IMR-90 (cell line): ENCODE results near the gene MAPKAPK2. TPM values are rescaled to one million over a fixed set of nuclear protein-coding genes. Genes with fewer than 3 reads are reported as not detected.

Experiments
- ATAC-seq: fragments of 200-7000 bp; cut with Tn5 transposase; 2 replicates; pipeline ENCODE4 v1.9.1; 2020; ENCODE audit warnings: low read depth, mild to moderate bottlenecking, moderate library complexity
- BruUV-seq: library from RNA; stranded (reverse); fragments of 400-500 nt; replicated peaks from 2 replicates; lab custom pipeline; 2021; lab: Mats Ljungman, UMichigan
- CTCF ChIA-PET: fragments of 300-600 bp; formaldehyde crosslinking; extraction: SDS; loops from one replicate; lab custom pipeline; 2021; ENCODE audit warnings: antibody characterized with exemption; lab: Yijun Ruan, JAX
- POLR2A ChIA-PET: fragments of 300-600 bp; sonication (Branson Sonifier 250); formaldehyde crosslinking; loops from one replicate; lab custom pipeline; 2022; ENCODE audit warnings: antibody characterized with exemption; ENCODE audit not compliant: unreplicated experiment; lab: Charles Lee
- DNase-seq: peaks from one replicate; pipeline ENCODE4 v3.0.0; 2013
- H2AFZ ChIP-seq: replicated peaks from 2 replicates; pipeline ENCODE3; 2013; ENCODE audit warnings: low read length, mild to moderate bottlenecking; ENCODE audit not compliant: poor library complexity
- H2AK5ac ChIP-seq: 2 replicates; pipeline ENCODE4 v1.6.1; 2013; ENCODE audit warnings: low read depth, low read length, inconsistent platforms
- H2AK9ac ChIP-seq: replicated peaks from 2 replicates; pipeline ENCODE3; 2013; ENCODE audit warnings: mild to moderate bottlenecking, low read depth, low read length, moderate library complexity; ENCODE audit not compliant: poor library complexity
- H2BK120ac ChIP-seq: 2 replicates; pipeline ENCODE4 v1.6.1; 2013; ENCODE audit warnings: low read depth, low read length, inconsistent platforms
- H2BK15ac ChIP-seq: 3 replicates; pipeline ENCODE4 v1.6.1; 2013; ENCODE audit warnings: low read depth, low read length, inconsistent platforms
- H2BK20ac ChIP-seq: 2 replicates; pipeline ENCODE4 v1.6.1; 2013; ENCODE audit warnings: low read depth, mild to moderate bottlenecking, inconsistent platforms, low read length, moderate library complexity
- H2BK5ac ChIP-seq: 2 replicates; pipeline ENCODE4 v1.6.1; 2013; ENCODE audit warnings: mild to moderate bottlenecking, low read depth, low read length, inconsistent platforms; ENCODE audit not compliant: poor library complexity, severe bottlenecking
- H3K14ac ChIP-seq: replicated peaks from 2 replicates; pipeline ENCODE4 v1.6.1; 2013; ENCODE audit warnings: low read depth, low read length, inconsistent platforms
- H3K18ac ChIP-seq: 2 replicates; pipeline ENCODE4 v1.6.1; 2013; ENCODE audit warnings: low read depth, low read length, control low read depth
- H3K23ac ChIP-seq: 2 replicates; pipeline ENCODE4 v1.6.1; 2013; ENCODE audit warnings: low read depth, low read length, inconsistent platforms
- H3K27ac ChIP-seq: 2 replicates; pipeline ENCODE4 v1.5.1; 2013; ENCODE audit warnings: mild to moderate bottlenecking, control low read depth, low read length; ENCODE audit not compliant: insufficient read depth
- H3K27me3 ChIP-seq: 2 replicates; pipeline ENCODE4 v1.6.1; 2013; ENCODE audit warnings: low read length; ENCODE audit not compliant: control insufficient read depth, insufficient read depth
- H3K36me3 ChIP-seq: 2 replicates; pipeline ENCODE4 v1.6.1; 2013; ENCODE audit warnings: low read length, mixed read lengths; ENCODE audit not compliant: control insufficient read depth, insufficient read depth
- H3K4ac ChIP-seq: 2 replicates; pipeline ENCODE4 v1.6.1; 2013; ENCODE audit warnings: low read depth, low read length, inconsistent platforms
- H3K4me1 ChIP-seq: 2 replicates; pipeline ENCODE4 v1.6.1; 2013; ENCODE audit warnings: low read length, mixed read lengths; ENCODE audit not compliant: control insufficient read depth, insufficient read depth
- H3K4me2 ChIP-seq: 2 replicates; pipeline ENCODE4 v1.6.1; 2013; ENCODE audit warnings: low read depth, mild to moderate bottlenecking, control low read depth, low read length, moderate library complexity
- H3K4me3 ChIP-seq: 2 replicates; pipeline ENCODE4 v1.5.1; 2013; ENCODE audit warnings: low read depth, mild to moderate bottlenecking, control low read depth, low read length, moderate library complexity; ENCODE audit not compliant: insufficient read depth
- H3K56ac ChIP-seq: 2 replicates; pipeline ENCODE4 v1.6.1; 2013; ENCODE audit warnings: low read length, inconsistent platforms; ENCODE audit not compliant: insufficient read depth; ENCODE audit errors: extremely low read depth
- H3K79me1 ChIP-seq, 2 experiments: 2 replicates each; pipeline ENCODE4 v1.6.1; 2013; ENCODE audit warnings: low read length in 2 of 2, inconsistent platforms in 1 of 2, low read depth in 1 of 2
- H3K9ac ChIP-seq: 2 replicates; pipeline ENCODE4 v1.6.1; 2013; ENCODE audit warnings: low read depth, low read length, control low read depth
- H3K9me1 ChIP-seq: 2 replicates; pipeline ENCODE4 v1.6.1; 2013; ENCODE audit warnings: low read length, inconsistent platforms; ENCODE audit not compliant: insufficient read depth
- H3K9me3 ChIP-seq: 2 replicates; pipeline ENCODE4 v1.6.1; 2013; ENCODE audit warnings: low read length; ENCODE audit not compliant: control insufficient read depth, insufficient read depth
- H4K20me1 ChIP-seq: 2 replicates; pipeline ENCODE4 v1.6.1; 2013; ENCODE audit warnings: low read length, inconsistent platforms; ENCODE audit not compliant: insufficient read depth
- H4K5ac ChIP-seq: 2 replicates; pipeline ENCODE4 v1.6.1; 2013; ENCODE audit warnings: mild to moderate bottlenecking, low read depth, low read length, control low read depth
- H4K8ac ChIP-seq, 2 experiments: 2 replicates each; pipeline ENCODE4 v1.6.1; 2013; ENCODE audit warnings: low read depth in 2 of 2, low read length in 2 of 2, control low read depth in 1 of 2, inconsistent platforms in 1 of 2
- H4K91ac ChIP-seq: 2 replicates; pipeline ENCODE4 v1.6.1; 2013; ENCODE audit warnings: low read depth, low read length, inconsistent platforms; ENCODE audit not compliant: insufficient read depth
- BHLHE40 ChIP-seq: fragments of 150-350 bp; IDR thresholded peaks from 2 replicates; pipeline ENCODE4 v1.6.1; 2016; ENCODE audit warnings: mild to moderate bottlenecking, low read depth, low read length
- CEBPB ChIP-seq: IDR thresholded peaks from 2 replicates; pipeline ENCODE4 v1.6.1; 2012; ENCODE audit warnings: low read depth, low read length, improper control_type of control experiment
- CHD1 ChIP-seq: IDR thresholded peaks from 2 replicates; pipeline ENCODE4 v1.6.1; 2012; ENCODE audit warnings: low read depth, low read length, improper control_type of control experiment
- CTCF ChIP-seq: conservative IDR thresholded peaks from 2 replicates; pipeline ENCODE4 v1.5.1; 2012; ENCODE audit warnings: mild to moderate bottlenecking, low read depth, low read length, improper control_type of control experiment
- ELK1 ChIP-seq: fragments of 150-350 bp; IDR thresholded peaks from 2 replicates; pipeline ENCODE4 v1.6.1; 2016; ENCODE audit warnings: low read depth, mild to moderate bottlenecking, low read length, moderate library complexity, borderline replicate concordance
- FOS ChIP-seq: fragments of 150-350 bp; IDR thresholded peaks from 2 replicates; pipeline ENCODE4 v1.6.1; 2016; ENCODE audit warnings: low read depth, low read length
- MAZ ChIP-seq: IDR thresholded peaks from 2 replicates; pipeline ENCODE4 v1.6.1; 2012; ENCODE audit warnings: low read depth, mild to moderate bottlenecking, low read length, improper control_type of control experiment, moderate library complexity, borderline replicate concordance
- MXI1 ChIP-seq: IDR thresholded peaks from 2 replicates; pipeline ENCODE4 v1.6.1; 2012; ENCODE audit warnings: low read depth, mild to moderate bottlenecking, low read length, moderate library complexity, borderline replicate concordance
- NFE2L2 ChIP-seq: fragments of 150-350 bp; IDR thresholded peaks from 2 replicates; pipeline ENCODE4 v1.6.1; 2016; ENCODE audit warnings: low read depth, mild to moderate bottlenecking, low read length
- RAD21 ChIP-seq: IDR thresholded peaks from 2 replicates; pipeline ENCODE4 v1.6.1; 2012; ENCODE audit warnings: low read length, improper control_type of control experiment
- WGBS, 2 experiments: methylation state at CpG; one replicate each; pipeline versions ENCODE4 v1.1.5 to v1.1.7; 2013; ENCODE audit warnings: missing lambda C conversion rate in 2 of 2; ENCODE audit not compliant: insufficient read length in 1 of 2; ENCODE audit errors: extremely low coverage in 2 of 2; 5-methylcytosine and 5-hydroxymethylcytosine counted together
- dilution Hi-C: fragments of 300-500 bp; cut with HindIII; formaldehyde crosslinking; loops from one replicate; pipeline ENCODE4 v1.14.3; 2018; ENCODE audit warnings: low sequenced_read_pairs; ENCODE audit not compliant: unreplicated experiment
- in situ Hi-C: fragments of 300-500 bp; cut with MboI; formaldehyde crosslinking; loops from 3 replicates; pipeline ENCODE4 v1.14.3; 2019; ENCODE audit warnings: low sequenced_read_pairs, inconsistent platforms, mixed read lengths
- intact Hi-C: fragments of 100-400 bp; cut with micrococcal nuclease; formaldehyde crosslinking; loops from 2 replicates; pipeline ENCODE4 v1.10.0; 2022
- polyA plus RNA-seq, 3 experiments: library from polyadenylated mRNA; depleted of rRNA; stranded (reverse); fragments of >200 nt; gene quantifications; 2 replicates each; pipeline ENCODE4 v1.2.3, GENCODE V29; 2012; ENCODE audit warnings: low replicate concordance in 1 of 3
- total RNA-seq: library from RNA; depleted of rRNA; stranded (reverse); fragments of >200 nt; gene quantifications from 2 replicates; pipeline ENCODE4 v1.2.3, GENCODE V29; 2012

Gene MAPKAPK2
- total and polyA plus RNA-seq, 2 of the 4 experiments (the other 2 are of a cell fraction) = 56.5 to 66.4 TPM

GRCh38 chr1:206706298-206706791 lies 21.6 kb downstream of the MAPKAPK2 start:
- 0 out of 4 replicates have a peak overlapping the region, but pooled peaks of 1 of the 2 experiments have one; percentile 16 for H4K8ac ChIP-seq
- intact Hi-C loops (no loop called here), in situ Hi-C loops (no loop called here), dilution Hi-C loops (no loop called here)
- H4K91ac ChIP-seq = no peak overlapping the region; the same call in 1 of the 2 replicates
- no peak overlapping the region for H4K5ac ChIP-seq
- H3K27me3 ChIP-seq = no peaks in the 10 kb centered on the region
- WGBS, 2 experiments = no CpG with 5 or more reads among the region's 11 CpGs
- TF ChIP-seq CEBPB = peak; percentile 44; the same call in 1 of the 2 replicates
- no peak for TF ChIP-seq RAD21
- no peak for TF ChIP-seq MXI1
- no peak for TF ChIP-seq NFE2L2
- TF ChIP-seq CHD1 = no peak
- peak; percentile 53; the same call in 1 of the 2 replicates for TF ChIP-seq FOS
- TF ChIP-seq BHLHE40 = peak; percentile 59
- peak; percentile 63 for TF ChIP-seq MAZ
- no peak for TF ChIP-seq CTCF
- no peak for TF ChIP-seq ELK1
- peaks cover 29% of the 10 kb centered on the region for H3K4me1 ChIP-seq
- peak overlapping the region; percentile 16 for H2AK9ac ChIP-seq
- H3K9me3 ChIP-seq = no peaks in the 10 kb centered on the region
- H3K4ac ChIP-seq = peak overlapping the region; percentile 19; the same call in 1 of the 2 replicates
- H3K18ac ChIP-seq = 0 out of 2 replicates have a peak overlapping the region, but pooled peaks have one; percentile 11
- ChIA-PET POLR2A (no interaction called here), CTCF (interaction anchor here (1.5 kb wide), 1 partner anchor 9 kb away, joined by 3 read pairs; no protein-coding TSS in a partner anchor)
- H2AFZ ChIP-seq = peak overlapping the region; percentile 17
- peak overlapping the region; percentile 17; the same call in 1 of the 2 replicates for H2AK5ac ChIP-seq
- H3K79me1 ChIP-seq = peaks cover 21 to 96% of the 10 kb centered on the region in 2 experiments; a peak in 3 of 4 replicates
- DNase-seq (peak; percentile 92), ATAC-seq (peak; percentile 67)
- no peak overlapping the region for H2BK5ac ChIP-seq
- H2BK20ac ChIP-seq = no peak overlapping the region
- peak overlapping the region; percentile 38; the same call in 1 of the 2 replicates for H3K23ac ChIP-seq
- H3K9ac ChIP-seq = no peak overlapping the region
- no peak overlapping the region for H2BK15ac ChIP-seq
- H3K4me2 ChIP-seq = peak overlapping the region; percentile 5; the same call in 1 of the 2 replicates
- peaks cover 100% of the 10 kb centered on the region for H4K20me1 ChIP-seq
- no peaks in the 10 kb centered on the region for H3K36me3 ChIP-seq
- H3K14ac ChIP-seq = peak overlapping the region; percentile 25
- peak overlapping the region; percentile 13; the same call in 1 of the 2 replicates for H3K27ac ChIP-seq
- BruUV-seq = no TSS peak
- H3K56ac ChIP-seq = no peak overlapping the region
- H2BK120ac ChIP-seq = no peak overlapping the region
- H3K4me3 ChIP-seq = no peak overlapping the region
- peaks cover 59% of the 10 kb centered on the region for H3K9me1 ChIP-seq
